ENCODE measurements around the gene UPP2.

DNA sequence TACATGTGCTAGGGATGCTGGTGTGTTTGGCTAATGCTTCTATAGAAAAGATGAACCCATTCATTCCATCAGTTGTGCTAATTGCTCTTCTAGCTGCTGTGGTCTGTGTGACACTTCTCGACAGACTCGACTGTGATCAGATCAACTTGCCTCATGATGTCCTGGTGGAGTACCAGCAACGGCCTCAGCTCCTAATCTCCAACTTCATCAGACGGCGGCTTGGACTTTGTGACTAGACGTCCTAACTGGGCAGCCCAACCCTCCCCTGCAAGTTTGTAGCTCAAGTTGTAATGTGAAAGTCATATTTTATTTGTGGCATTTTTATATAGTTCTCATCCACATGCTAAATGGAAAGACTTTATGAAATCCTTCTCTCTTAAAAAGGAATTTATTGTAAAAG, 33.0 kb downstream of the UPP2 start:
- TF ChIP-seq CTCF (IDR thresholded peaks at IDR 0.05; ENCODE audit: insufficient read depth, low read depth, low read length) (no peak), EZH2 (IDR thresholded peaks at IDR 0.05; ENCODE audit: insufficient read depth, low read length) (no peak)
